GM21423 (cell line): Measurements from ENCODE around the gene ZNF580.
A peak's percentile ranks its signal among the peaks of the same experiment; 100 is the strongest.

Experiments
- ATAC-seq: cut with Tn5 transposase; IDR thresholded peaks from one replicate; pipeline ENCODE4 v1.9.1; 2021; ENCODE audit warnings: mild to moderate bottlenecking, moderate library complexity; ENCODE audit not compliant: unreplicated experiment

Gene ZNF580

GRCh38 chr19:55644191-55644833 is 3.5 kb downstream of the ZNF580 start:
- ATAC-seq, result no peak

- no peak for ATAC-seq
These were observed 4.2 kb downstream of the ZNF580 start for GRCh38 chr19:55644842-55645511.

- no peak for ATAC-seq
These were observed 4.7 kb downstream of the ZNF580 start for GRCh38 chr19:55645512-55645881.

- no peak for ATAC-seq
These were observed 6.3 kb downstream of the ZNF580 start for GRCh38 chr19:55646889-55647731.

- ATAC-seq, result peak; percentile 25
These were observed 7.2 kb downstream of the ZNF580 start, which contains the start of gene CCDC106 for GRCh38 chr19:55647732-55648584. TSS of gene CCDC106 (plus strand) at chr19:55648212. CDS start at chr19:55649047, 835 bp downstream.

GRCh38 chr19:55648585-55649267 is 7.9 kb downstream of the ZNF580 start:
- no peak for ATAC-seq

- ATAC-seq, result no peak
These were observed 8.7 kb downstream of the ZNF580 start for GRCh38 chr19:55649268-55650125.

GRCh38 chr19:55650126-55650557 is 9.3 kb downstream of the ZNF580 start:
- no peak for ATAC-seq

- ATAC-seq, result no peak
These were observed 9.9 kb downstream of the ZNF580 start for GRCh38 chr19:55650602-55651230.

- ATAC-seq, result no peak
These were observed 10.4 kb downstream of the ZNF580 start for GRCh38 chr19:55651236-55651635.

- no peak for ATAC-seq
These were observed 11.7 kb downstream of the ZNF580 start for GRCh38 chr19:55652311-55653128.

- ATAC-seq, result peak; percentile 40
These were observed 13.0 kb downstream of the ZNF580 start for GRCh38 chr19:55653651-55654322.

GRCh38 chr19:55654323-55654867 is 13.6 kb downstream of the ZNF580 start:
- ATAC-seq, result peak; percentile 60

- peak; percentile 36 for ATAC-seq
These were observed 14.3 kb downstream of the ZNF580 start, which contains the start of gene U2AF2 for GRCh38 chr19:55654868-55655647. TSS of gene U2AF2 (plus strand) at chr19:55655035. CDS start at chr19:55655105, 70 bp downstream.

- ATAC-seq, result no peak
These were observed 14.8 kb downstream of the ZNF580 start for GRCh38 chr19:55655648-55656040.

- ATAC-seq, result no peak
These were observed 15.8 kb downstream of the ZNF580 start for GRCh38 chr19:55656552-55656951.
